HG03442 (cell line): ENCODE measurements around the gene IL33.
A peak's percentile ranks its signal among the peaks of the same experiment; 100 is the strongest.

ENCODE experiments used
- ATAC-seq: cut with Tn5 transposase; IDR thresholded peaks from one replicate; pipeline ENCODE4 v1.9.1; 2021; ENCODE audit warnings: mild to moderate bottlenecking, moderate library complexity; ENCODE audit not compliant: unreplicated experiment

IL33 gene

DNA sequence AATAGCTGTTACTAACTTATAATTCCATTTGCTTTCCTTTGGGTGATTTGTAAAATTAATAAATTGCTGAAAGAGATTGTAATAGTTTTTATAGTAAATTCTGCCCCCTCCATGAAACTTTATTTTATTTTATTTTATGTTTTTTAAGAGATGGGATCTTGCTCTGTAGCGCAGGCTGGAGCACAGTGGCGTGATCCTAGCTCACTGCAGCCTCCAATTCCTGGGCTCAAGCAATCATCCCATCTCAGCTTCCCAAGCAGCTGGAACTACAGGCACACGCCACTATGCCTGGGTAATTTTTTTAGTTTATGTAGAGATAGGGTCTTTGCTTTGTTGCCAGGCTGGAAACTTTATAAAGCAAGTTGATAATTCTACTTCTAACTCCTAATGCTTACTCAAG lies 395 bp downstream of the IL33 start:
- ATAC-seq: no peak

DNA sequence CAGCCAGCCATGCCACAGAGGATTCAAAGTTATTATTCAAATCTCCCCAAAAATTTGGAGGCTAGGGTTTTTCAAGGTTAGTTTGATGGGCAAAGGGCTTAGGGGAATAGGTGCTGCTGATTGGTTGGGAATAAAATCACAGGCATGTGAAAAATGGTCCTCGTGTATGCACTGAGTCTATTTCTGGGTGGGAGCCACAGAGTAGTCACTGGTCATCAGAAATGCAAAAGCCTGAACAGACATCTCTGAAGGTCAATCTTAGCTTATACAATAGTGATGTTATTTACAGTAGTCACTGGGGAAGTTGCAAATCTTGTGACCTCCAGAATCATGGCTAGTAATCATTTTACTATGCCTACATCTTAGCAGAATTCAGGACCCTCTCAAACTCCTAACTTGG lies 1.3 kb downstream of the IL33 start:
- ATAC-seq: no peak

- ATAC-seq: no peak
These were observed 2.5 kb downstream of the IL33 start for GRCh38 chr9:6218099-6218502.

GRCh38 chr9:6219040-6219439 lies 3.4 kb downstream of the IL33 start:
- ATAC-seq: no peak

- no peak for ATAC-seq
These were observed 4.4 kb downstream of the IL33 start for GRCh38 chr9:6219981-6220380.

DNA sequence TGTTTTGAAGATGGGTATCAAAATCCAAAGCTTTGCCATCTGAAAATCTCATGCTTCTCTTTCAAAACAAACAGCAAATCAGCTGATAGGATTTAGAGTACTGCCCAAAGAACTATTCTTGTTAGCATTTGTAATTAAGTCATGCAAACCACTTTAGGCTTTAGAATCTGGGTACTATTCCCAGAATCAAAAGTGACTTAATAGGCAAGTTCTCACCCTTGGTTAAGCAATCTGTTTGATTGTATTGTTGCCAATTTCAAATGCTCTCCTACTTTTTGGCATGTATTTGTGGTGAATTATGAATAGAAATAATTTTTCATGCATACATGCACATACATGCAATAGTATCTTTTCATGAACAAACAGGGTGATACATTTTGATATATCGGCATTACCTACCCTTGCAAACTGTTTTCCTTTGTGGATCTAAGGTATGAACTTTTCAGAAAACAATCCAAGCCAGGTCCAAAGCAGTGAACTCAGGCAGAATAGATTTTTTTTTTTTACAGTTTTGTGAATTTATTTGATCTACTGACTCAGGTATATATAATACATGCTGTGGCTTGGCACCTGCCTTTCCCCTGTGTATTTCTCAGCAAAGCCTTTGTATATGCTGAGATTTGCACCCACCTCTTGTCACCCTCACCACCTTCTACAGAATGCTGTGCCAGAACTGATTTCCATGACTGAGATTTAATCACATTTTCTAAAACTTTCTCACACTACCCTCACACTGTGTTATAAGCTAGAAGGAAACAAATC lies 9.0 kb downstream of the IL33 start:
- ATAC-seq: no peak

- ATAC-seq: no peak
These were observed 11.1 kb downstream of the IL33 start for GRCh38 chr9:6226696-6227095.

DNA sequence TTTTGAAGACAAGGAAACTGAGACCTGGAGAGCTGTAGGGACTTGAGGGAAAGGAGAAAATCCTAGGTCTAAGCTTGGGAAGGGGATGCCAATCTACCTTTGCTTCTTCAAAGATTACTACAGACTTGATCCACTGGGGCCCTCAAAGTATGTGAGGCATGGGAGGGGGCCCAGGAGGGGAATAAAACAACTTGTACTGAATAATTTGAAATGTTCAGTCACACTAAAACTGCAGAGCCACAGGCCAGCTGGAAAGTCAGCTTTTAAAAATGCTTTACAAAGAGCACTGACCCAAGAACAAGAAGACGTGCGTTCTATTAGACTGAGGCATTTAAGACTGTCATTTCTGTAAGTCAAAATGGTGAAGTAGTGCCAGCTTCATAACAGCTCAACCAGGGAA lies 13.6 kb downstream of the IL33 start:
- no peak for ATAC-seq

GRCh38 chr9:6229619-6230018 lies 14.0 kb downstream of the IL33 start:
- no peak for ATAC-seq

GRCh38 chr9:6230037-6230780 lies 14.6 kb downstream of the IL33 start:
- ATAC-seq: no peak

- no peak for ATAC-seq
These were observed 16.8 kb downstream of the IL33 start for GRCh38 chr9:6232336-6232945.

DNA sequence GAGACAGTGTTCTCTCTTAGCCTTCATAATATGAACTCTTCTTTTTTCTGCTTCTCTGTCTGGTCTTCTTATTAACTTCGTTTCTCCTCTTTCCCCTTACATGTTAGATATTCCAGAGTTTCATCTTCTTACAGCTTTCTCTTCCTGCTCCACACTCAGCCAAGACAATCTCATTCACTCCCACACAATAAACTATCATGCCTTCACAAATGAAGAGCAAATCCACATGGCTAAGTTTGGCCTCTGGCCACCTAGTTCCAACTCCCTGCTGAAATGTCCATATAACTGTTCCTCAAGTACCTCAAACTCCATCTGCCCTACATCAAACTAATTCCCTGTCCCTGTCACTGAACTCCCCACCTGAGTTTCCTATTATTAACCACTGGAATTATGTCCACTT lies 18.4 kb downstream of the IL33 start:
- no peak for ATAC-seq

- ATAC-seq: no peak
These were observed 21.7 kb downstream of the IL33 start for GRCh38 chr9:6237267-6237666.

GRCh38 chr9:6239048-6239461 lies 23.4 kb downstream of the IL33 start:
- no peak for ATAC-seq

DNA sequence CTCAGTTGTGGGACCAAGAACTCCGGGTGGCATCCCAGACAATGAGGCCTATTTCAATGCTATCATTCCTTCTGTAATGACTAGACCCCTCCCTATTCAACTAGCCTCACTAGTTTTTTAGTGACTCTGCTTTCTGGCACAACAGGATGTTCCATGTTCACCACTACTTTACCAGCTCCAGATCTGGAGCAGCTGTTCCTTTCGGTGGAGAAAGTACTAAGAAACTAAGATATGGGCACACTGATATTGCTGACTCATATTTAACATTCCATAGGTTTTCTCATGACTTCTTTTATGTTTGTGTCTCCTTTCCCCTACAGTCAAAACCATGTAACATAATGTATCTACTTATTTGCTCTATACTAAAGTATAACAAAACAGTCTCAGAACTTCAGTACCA lies 24.1 kb downstream of the IL33 start:
- no peak for ATAC-seq

GRCh38 chr9:6243746-6244145 lies 28.1 kb downstream of the IL33 start:
- ATAC-seq: peak; percentile 90

DNA sequence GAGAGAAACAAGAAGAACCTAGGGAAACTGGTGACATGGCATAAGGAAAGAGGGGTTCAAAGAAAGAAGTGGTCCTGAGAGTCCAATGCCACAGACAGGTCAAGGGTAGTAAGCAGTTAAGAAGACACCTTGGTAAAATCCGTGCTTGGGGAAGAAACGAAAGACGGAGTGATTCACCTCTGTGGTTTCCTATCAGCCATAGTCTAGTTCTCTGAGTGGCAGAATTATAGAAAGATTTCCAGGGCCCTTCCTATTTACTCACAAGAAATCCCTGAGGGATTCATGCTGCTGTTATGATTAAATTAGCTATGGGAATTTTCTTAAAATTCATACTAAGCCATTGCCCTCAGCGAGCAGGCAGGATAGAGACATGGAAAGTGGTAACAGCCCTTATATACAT lies 31.7 kb downstream of the IL33 start:
- no peak for ATAC-seq

GRCh38 chr9:6268826-6269397 lies 53.3 kb downstream of the IL33 start:
- no peak for ATAC-seq

- ATAC-seq: no peak
These were observed 55.3 kb downstream of the IL33 start for GRCh38 chr9:6270896-6271295.

- no peak for ATAC-seq
These were observed 56.1 kb downstream of the IL33 start for GRCh38 chr9:6271508-6272228.

GRCh38 chr9:6272229-6272598 lies 56.6 kb downstream of the IL33 start:
- no peak for ATAC-seq
